Measurements from ENCODE around the gene PCDHGA9. TPM values are rescaled to one million over a fixed set of nuclear protein-coding genes. Genes with fewer than 3 reads are reported as not detected.

Gene PCDHGA9
- total RNA-seq, 1 donor from 2014 or later, result 1.2 TPM

GRCh38 chr5:141430332-141431113 is 27.9 kb downstream of the PCDHGA9 start, which contains the start of gene PCDHGA12:
TSS of gene PCDHGA12 (plus strand) at chr5:141430507. CDS start at chr5:141430760, 253 bp downstream.

Other genes starting within 250 kb of the PCDHGA9 start
- 0.05 and 0.07 TPM in 2 replicates for gene PCDHB7, start 230.1 kb upstream of the PCDHGA9 start, total RNA-seq
- gene PCDHB8, start 225.0 kb upstream of the PCDHGA9 start, total RNA-seq, result 0.25 TPM in 1 of 2 replicates, not detected in the other
- gene PCDHB16, start 220.4 kb upstream of the PCDHGA9 start, total RNA-seq, result under 0.01 and 0.25 TPM in 2 replicates
- 0.15 and 0.27 TPM in 2 replicates for gene PCDHB9, start 215.6 kb upstream of the PCDHGA9 start, total RNA-seq
- 0.53 and 0.59 TPM in 2 replicates for gene PCDHB10, start 210.4 kb upstream of the PCDHGA9 start, total RNA-seq
- gene PCDHB11, start 203.2 kb upstream of the PCDHGA9 start, total RNA-seq, result not detected in 2 replicates
- 0.05 and 0.13 TPM in 2 replicates for gene PCDHB12, start 194.1 kb upstream of the PCDHGA9 start, total RNA-seq
- gene PCDHB13, start 188.9 kb upstream of the PCDHGA9 start, total RNA-seq, result 0.30 and 0.33 TPM in 2 replicates
- gene PCDHB14, start 179.4 kb upstream of the PCDHGA9 start, total RNA-seq, result 0.20 and 0.30 TPM in 2 replicates
- gene PCDHB15, start 157.4 kb upstream of the PCDHGA9 start, total RNA-seq, result 0.15 and 0.40 TPM in 2 replicates
- 0.15 TPM in 1 of 2 replicates, not detected in the other for gene SLC25A2, start 98.7 kb upstream of the PCDHGA9 start, total RNA-seq
- 44.8 and 50.7 TPM in 2 replicates for gene TAF7, start 82.0 kb upstream of the PCDHGA9 start, total RNA-seq
- gene PCDHGA1, start 72.3 kb upstream of the PCDHGA9 start, total RNA-seq, result 0.20 and 0.59 TPM in 2 replicates
- gene PCDHGA2, start 64.0 kb upstream of the PCDHGA9 start, total RNA-seq, result 0.73 and 0.79 TPM in 2 replicates
- 0.13 and 0.49 TPM in 2 replicates for gene PCDHGA3, start 58.9 kb upstream of the PCDHGA9 start, total RNA-seq
- gene PCDHGB1, start 52.7 kb upstream of the PCDHGA9 start, total RNA-seq, result 0.44 and 0.60 TPM in 2 replicates
- 2.8 and 3.9 TPM in 2 replicates for gene PCDHGA4, start 47.8 kb upstream of the PCDHGA9 start, total RNA-seq
- 2.9 and 3.3 TPM in 2 replicates for gene PCDHGB2, start 42.8 kb upstream of the PCDHGA9 start, total RNA-seq
- gene PCDHGA5, start 38.6 kb upstream of the PCDHGA9 start, total RNA-seq, result 0.53 and 0.79 TPM in 2 replicates
- 0.67 and 1.4 TPM in 2 replicates for gene PCDHGB3, start 32.5 kb upstream of the PCDHGA9 start, total RNA-seq
- gene PCDHGA6, start 28.9 kb upstream of the PCDHGA9 start, total RNA-seq, result 0.73 and 1.2 TPM in 2 replicates
- 0.80 and 1.1 TPM in 2 replicates for gene PCDHGA7, start 20.0 kb upstream of the PCDHGA9 start, total RNA-seq
- gene PCDHGB4, start 15.1 kb upstream of the PCDHGA9 start, total RNA-seq, result 3.3 and 4.2 TPM in 2 replicates
- 0.15 and 0.33 TPM in 2 replicates for gene PCDHGA8, start 10.1 kb upstream of the PCDHGA9 start, total RNA-seq
- 7.9 and 8.3 TPM in 2 replicates for gene PCDHGB5, start 4.8 kb upstream of the PCDHGA9 start, total RNA-seq
- gene PCDHGB6, start 5.2 kb downstream of the PCDHGA9 start, total RNA-seq, result 0.73 and 1.2 TPM in 2 replicates
- 1.7 and 2.6 TPM in 2 replicates for gene PCDHGA10, start 10.2 kb downstream of the PCDHGA9 start, total RNA-seq
- 3.1 and 5.3 TPM in 2 replicates for gene PCDHGB7, start 14.9 kb downstream of the PCDHGA9 start, total RNA-seq
- gene PCDHGA11, start 18.3 kb downstream of the PCDHGA9 start, total RNA-seq, result 4.4 and 4.6 TPM in 2 replicates
- 4.7 and 5.9 TPM in 2 replicates for gene PCDHGA12, start 27.7 kb downstream of the PCDHGA9 start, total RNA-seq
- 18.0 and 18.2 TPM in 2 replicates for gene PCDHGC3, start 73.2 kb downstream of the PCDHGA9 start, total RNA-seq
- 0.20 and 0.44 TPM in 2 replicates for gene PCDHGC4, start 82.3 kb downstream of the PCDHGA9 start, total RNA-seq
- gene PCDHGC5, start 86.3 kb downstream of the PCDHGA9 start, total RNA-seq, result 0.15 and 0.20 TPM in 2 replicates
- gene DIAPH1, start 216.2 kb downstream of the PCDHGA9 start, total RNA-seq, result 79.6 and 79.9 TPM in 2 replicates
- gene HDAC3, start 234.1 kb downstream of the PCDHGA9 start, total RNA-seq, result 36.8 and 38.3 TPM in 2 replicates
- 5.3 and 5.7 TPM in 2 replicates for gene RELL2, start 234.2 kb downstream of the PCDHGA9 start, total RNA-seq
- gene FCHSD1, start 248.6 kb downstream of the PCDHGA9 start, total RNA-seq, result 19.6 and 20.1 TPM in 2 replicates

All from mammary microvascular endothelial cell (primary cell).